Measurements from ENCODE around the gene TFCP2.
"Not testable (repeated sequence)": the region's sequence is repeated elsewhere in the genome, so short reads cannot be mapped to it uniquely, and the experiment has no call there.

Gene TFCP2, protein sequence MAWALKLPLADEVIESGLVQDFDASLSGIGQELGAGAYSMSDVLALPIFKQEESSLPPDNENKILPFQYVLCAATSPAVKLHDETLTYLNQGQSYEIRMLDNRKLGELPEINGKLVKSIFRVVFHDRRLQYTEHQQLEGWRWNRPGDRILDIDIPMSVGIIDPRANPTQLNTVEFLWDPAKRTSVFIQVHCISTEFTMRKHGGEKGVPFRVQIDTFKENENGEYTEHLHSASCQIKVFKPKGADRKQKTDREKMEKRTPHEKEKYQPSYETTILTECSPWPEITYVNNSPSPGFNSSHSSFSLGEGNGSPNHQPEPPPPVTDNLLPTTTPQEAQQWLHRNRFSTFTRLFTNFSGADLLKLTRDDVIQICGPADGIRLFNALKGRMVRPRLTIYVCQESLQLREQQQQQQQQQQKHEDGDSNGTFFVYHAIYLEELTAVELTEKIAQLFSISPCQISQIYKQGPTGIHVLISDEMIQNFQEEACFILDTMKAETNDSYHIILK

DNA sequence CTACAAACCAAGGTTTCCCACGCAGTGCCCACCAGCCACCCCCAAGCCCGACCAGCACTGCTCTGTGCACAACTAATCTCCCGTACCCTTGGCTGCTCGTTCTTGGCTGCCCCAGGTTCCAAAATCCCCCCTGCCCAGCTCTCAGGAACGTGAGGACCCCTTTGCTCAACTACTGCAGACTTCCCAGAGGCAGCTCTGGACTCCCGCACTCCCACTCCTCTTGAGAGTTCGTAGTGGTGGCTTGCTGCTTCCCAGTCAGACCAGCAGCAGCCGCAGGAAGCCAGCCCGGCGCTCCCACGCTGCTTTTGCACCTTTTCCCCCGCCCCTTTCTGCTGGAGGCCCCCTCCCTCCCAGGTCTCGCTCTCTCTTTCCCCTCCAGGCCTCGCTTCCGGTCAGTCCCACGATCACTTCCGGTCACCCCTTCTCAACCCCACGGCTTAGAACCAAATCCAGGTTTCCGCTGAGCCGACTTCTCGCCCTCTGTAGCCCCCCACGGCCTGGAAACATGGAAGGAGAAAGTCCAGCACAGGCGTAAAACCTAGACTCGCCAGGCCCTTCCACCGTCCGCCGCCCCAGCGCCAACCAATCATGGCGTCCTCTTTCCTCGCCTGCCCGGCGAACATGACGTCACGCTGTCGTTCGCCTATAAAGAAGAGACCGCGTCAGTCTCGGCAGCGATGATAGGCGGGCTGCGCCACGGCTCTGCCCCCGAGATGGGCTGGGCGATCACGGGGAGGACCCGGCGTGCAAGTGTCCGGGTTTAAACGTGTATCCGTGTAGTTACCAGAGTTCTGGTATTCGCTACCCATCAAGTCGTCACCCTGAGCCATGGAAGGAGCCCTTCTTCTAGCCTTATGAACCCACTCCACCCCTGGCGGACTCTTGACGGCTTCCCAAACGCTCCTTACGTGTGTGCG, at the start of gene TFCP2:
Gene TFCP2 (minus strand): TSS at position 621 of the 917 bp plus-strand sequence. CDS start 713 bp downstream, outside the sequence.
- peak; percentile 82 to 93 (median 87) for DNase-seq (ENCODE audit: low read depth in 3 of 3)

DNA sequence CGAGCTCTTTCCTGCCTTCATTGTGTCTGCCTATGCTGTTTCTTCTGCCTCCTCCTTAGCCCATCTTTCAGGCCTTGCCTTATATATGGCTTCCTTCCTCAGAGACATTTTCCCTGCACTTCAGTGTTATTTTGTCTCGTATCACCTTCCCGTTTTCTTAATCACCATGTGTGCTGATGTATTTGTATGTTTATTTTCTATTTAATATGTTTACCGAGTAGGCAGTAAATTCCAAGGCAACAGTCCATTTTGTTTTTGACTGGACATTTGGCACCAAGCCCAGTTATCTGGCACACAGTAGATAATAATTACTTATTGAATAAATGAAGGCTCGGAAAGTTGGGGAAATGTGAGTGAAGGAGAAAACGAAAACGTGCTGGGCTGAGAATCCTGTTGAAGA, 49.5 kb upstream of the TFCP2 start:
- no peak for DNase-seq (ENCODE audit: low read depth in 3 of 3)

DNA sequence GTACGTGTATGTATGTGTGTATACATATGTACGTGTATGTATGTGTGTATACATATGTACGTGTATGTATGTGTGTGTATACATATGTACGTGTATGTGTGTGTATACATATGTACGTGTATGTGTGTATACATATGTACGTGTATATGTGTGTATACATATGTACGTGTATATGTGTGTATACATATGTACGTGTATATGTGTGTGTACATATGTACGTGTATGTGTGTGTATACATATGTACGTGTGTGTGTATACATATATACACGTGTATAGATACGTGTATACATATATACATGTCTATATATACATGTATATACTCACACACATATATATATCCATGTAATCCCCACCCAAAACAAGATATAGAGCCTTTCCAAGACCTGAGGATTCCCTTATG, 46.9 kb upstream of the TFCP2 start:
- DNase-seq (ENCODE audit: low read depth in 3 of 3), result not testable (repeated sequence)

DNA sequence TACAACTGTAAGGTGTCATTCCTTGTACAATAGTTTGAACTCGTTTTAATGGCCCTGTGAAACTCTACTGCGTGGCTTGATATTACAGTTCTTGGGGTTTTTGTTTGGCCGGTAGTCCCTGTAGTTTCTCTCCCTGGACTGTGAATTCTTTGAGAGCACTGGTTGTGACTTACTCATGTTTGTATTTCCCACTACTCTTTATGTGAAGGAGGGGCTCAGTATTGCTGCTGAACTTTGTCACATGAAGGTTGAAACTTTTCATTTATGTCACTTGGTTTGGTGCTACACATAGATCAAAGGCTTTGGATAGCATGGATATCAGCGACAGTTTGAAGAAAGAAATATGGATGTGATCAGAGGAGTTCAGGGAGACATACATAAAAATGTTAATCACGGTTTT, 46.4 kb upstream of the TFCP2 start:
- DNase-seq (ENCODE audit: low read depth in 3 of 3), result no peak

DNA sequence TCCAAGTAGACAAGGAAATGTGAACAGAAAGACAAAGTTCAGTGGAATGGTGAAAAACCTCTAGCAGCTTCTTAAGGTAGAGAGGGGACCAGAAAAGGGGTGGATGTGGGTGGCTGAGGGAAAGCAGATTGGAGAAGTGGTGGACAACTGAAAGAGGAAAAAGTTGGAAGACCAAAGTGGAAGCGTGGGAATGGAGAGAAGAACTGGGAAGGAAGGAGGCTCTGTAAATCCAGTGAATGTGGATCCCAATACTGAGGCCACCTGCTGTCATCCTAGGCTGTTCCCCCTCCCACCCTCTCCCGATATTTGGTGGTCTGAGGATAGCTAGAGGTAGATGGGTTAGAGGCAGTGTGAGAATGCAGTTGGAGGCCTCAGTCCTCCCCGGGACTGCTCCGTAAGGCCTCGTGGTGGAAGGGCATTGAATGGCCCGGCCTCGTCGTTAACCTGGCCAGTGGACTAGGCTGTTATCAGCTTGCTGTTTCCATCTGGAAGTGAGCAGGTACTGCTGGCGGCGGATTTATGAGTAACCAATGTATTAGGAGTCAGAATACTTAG, 45.7 kb upstream of the TFCP2 start:
- no peak for DNase-seq (ENCODE audit: low read depth in 3 of 3)

DNA sequence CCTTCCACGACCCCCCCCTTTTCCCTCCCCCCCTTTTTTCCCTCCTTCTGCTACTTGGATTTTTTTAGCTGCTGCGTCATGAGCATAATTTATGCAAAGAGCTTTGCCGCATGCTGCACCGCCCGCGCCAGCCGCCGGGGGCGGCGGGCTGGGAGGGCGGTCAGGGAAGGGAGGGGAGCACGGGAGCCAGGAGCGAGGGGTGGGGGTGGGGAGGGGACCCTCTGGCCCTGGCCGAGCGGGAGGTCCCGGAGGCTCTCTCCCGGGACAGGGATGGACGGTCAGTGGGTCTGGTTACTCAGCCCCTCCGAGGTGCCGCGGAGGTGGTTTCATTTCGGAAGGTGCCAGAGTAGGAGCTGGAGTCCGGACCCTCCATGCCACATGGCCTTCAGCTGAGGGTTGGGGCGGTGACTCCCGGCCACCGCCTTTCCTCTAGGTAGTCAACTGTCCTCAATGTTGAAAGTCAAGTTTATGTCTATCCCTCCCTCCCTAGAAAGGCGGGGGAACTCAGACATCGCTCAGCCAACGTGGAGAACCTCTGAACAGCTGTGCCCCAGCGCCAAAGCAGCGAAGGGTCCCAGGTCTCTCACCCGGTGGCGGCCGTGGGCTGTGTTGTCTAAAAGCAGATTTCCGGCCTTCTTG, 45.2 kb upstream of the TFCP2 start, which contains the start of gene POU6F1:
Gene POU6F1 (minus strand): TSS at position 95 of the 639 bp plus-strand sequence. CDS start 11,226 bp downstream, outside the sequence.
- DNase-seq (ENCODE audit: low read depth in 3 of 3), result peak; percentile 31 to 61 (median 39)

DNA sequence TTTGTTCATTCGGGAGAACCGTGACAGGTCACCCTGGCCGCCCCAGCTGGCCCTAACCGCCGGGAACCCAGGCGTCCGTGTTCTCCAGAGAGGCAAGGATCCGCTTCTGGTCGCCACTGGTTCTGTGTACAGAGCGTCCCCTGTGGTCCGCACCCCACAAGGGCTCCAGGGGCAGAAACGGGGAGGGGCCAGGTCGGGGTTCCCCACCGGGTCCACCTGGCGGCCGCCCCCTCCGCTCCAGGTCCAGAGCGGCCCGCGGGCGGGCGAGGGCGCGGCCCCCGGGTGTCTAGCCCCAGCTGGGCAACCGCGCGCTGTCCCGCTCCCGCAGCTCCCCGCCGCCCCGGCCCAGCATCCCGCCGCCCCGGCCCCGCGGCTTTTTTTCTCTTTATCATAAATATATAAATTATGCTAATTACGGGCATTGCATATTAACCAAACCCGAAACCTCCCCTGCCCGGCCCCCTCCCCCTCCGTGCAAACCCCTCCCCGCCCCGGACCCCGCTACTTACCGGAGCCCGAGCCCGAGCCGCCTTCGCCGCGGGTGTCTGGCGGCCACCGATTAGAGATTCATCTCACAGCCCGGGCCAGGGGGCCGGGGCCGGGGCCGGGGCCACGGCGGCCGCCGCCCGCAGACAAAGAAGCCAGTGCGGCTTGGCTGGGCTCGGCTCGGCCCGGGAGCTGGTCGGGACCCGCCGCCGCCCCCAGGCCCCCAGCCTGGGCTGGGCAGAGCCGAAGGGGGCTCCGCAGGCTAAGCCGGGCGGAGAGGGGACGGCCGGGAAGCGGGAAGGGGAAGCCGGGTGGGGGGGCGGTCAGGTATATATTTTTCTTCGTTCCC, 44.4 kb upstream of the TFCP2 start:
- DNase-seq (ENCODE audit: low read depth in 3 of 3), result no peak

DNA sequence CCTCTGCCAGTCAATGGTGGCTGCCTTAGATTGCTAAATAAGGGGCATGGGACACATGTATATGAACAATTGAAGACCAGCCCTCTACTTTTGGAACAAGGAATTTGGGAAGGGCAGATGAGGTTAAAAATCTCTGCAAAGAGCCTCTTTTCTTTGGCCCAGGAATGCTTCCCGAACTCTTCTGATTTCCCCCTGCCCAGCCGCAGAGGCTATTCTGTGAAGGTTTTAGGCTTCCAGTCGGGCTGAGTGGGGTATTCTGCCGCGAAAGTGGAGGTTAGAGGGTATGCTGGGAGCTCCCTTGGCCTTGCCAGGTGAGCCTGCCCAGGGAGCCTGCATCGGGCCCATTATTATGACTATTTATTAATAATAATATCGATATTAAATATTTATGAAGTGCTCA, 43.7 kb upstream of the TFCP2 start:
- no peak for DNase-seq (ENCODE audit: low read depth in 3 of 3)

DNA sequence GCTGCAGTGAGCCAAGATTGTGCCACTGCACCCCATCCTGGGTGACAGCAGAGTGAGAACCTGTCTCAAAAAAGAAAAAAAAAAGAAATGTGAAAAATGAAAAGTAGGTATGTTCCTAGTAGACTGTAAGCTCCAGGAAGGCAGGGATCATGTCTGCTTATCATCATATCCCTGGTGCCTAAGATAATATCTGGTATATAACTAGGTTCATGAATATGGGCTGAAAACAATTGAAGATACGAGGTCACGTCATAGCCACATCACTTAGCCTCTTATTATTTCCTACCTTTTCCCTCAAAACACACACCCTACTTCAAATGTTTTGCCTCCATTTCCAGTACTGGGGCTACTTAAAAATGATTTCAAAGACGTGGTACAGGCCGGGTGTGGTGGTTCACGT, 42.0 kb upstream of the TFCP2 start:
- DNase-seq (ENCODE audit: low read depth in 3 of 3), result no peak

DNA sequence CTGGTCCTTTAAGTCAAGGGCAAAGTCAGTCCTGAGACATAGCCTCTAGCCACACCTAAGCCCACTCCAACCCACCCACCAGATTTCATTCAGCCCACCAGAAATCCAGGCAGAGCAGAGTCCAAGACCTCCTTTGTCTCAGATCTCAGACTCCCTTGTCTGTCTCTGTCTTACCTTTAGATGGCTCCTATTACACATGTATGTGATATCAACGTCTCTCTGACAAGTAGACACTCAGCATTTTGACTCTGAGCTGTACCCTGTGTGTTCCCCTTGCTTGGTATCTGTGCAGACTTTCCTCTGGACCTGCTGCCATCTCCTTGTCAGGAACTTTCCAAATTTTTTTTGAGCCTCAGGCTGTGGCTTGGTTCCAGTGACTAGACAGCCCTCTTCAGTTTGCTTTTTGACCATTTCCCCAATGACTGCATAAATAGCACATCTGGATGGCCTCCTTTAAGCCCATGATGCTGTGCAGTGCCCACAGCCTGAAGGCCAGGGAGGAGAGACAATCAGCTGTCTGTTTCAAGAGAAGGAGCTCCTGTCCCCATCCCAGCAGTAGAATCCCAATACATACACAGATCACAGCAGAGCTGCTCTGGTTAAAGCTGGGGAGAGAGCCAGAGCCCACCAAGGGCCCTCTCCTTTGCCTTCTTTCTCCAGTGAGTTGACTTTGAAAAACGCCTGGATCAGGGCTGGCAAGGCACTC, 37.9 kb upstream of the TFCP2 start:
- no peak for DNase-seq (ENCODE audit: low read depth in 3 of 3)

DNA sequence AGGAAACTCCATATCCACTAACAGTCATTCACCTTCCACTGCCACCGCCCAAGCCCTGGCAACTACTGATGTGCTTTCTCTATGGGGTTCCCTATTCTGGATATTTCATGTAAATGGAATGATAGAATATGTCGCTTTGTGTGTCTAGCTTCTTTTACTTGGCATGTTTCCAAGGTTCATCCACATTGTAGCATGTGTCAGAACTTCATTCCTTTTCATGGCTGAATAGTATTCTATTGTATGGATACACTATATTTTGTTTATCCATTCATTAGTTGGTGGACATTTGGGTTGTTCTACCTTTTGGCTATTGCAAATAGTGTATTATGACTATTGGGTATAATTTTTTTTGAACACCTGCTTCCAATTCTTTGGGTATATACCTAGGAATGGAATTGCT, 36.3 kb upstream of the TFCP2 start:
- no peak for DNase-seq (ENCODE audit: low read depth in 3 of 3)

DNA sequence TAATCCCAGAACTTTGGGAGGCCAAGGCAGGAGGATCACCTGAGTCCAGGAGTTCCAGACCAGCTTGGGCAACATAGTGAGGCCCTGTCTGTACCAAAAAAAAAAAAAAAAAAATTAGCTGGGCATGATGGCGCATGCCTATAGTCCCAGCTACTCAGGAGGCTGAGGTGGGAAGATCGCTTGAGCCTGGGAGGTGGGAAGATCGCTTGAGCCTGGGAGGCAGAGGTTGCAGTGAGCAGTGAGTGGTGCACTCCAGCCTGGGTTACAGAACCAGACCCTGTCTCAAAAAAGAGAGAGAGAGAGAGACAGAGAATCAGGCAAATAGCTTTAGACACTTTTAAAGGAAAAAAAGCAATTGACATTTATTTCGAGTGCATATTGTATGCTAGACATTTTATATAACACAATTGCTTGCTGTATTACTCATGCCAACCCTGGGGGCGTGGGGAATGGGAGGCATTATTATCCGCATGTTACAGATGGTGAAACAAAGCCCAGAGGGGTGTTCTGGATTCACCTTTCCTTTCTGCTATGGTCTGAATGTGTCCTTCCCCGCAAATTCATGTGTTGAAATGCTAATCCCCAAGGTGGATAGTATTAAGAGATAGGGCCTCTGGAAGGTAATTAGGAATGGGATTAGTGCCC, 35.2 kb upstream of the TFCP2 start:
- DNase-seq (ENCODE audit: low read depth in 3 of 3), result no peak

DNA sequence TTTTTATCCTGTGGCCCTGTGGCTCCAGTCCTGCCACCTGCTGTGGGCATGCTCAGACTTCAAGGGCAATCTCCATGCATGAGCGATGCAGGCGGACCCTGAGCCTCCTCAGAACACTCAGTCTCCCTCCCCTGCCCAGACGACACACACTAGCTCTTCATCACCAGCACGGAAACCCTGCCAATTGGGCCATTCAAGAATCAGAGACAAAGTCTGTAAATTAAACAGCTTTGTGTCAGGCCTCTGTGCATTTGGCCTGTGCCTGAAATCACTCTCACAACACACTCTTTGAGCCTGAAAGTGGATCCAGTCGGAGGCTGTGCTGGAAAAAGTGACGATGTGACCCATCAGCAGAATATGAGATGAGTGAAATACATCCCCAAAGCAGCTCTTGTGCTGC, 32.4 kb upstream of the TFCP2 start:
- no peak for DNase-seq (ENCODE audit: low read depth in 3 of 3)

DNA sequence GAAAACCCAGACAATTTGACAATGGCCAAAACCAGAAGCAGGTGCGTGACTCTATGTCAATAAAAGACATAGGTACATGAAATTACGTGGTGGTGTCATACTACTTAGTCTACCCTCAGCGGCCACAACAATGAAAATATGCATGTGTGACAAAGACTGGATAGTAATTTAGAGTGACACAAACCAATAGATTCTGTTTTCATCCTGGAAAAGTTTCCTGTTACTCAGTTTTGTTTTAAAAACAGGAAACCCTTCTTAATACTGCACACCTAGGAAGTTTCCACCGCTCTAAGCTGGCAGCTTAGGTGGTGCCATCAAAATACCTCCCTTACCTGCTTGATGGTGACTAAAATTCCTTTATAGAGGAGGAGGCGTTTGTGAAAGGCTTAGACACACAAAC, 29.8 kb upstream of the TFCP2 start:
- DNase-seq (ENCODE audit: low read depth in 3 of 3), result no peak

DNA sequence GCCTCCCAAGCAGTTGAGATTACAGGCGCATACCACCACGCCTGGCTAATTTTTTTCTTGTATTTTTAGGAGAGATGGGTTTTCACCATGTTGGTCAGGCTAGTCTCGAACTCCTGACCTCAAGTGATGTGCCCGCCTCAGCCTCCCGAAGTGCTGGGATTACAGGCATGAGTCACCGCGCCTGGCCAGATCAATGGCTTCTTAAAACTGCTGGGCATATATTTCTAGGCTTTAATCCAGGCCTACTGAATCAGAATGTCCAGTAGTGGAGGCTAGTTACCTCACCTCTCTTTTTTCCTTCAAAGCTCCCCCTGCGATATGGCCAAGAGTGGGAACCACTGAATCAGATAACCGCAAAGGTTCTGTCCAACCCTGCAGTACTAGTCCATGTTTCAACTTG, 27.9 kb upstream of the TFCP2 start:
- no peak for DNase-seq (ENCODE audit: low read depth in 3 of 3)

DNA sequence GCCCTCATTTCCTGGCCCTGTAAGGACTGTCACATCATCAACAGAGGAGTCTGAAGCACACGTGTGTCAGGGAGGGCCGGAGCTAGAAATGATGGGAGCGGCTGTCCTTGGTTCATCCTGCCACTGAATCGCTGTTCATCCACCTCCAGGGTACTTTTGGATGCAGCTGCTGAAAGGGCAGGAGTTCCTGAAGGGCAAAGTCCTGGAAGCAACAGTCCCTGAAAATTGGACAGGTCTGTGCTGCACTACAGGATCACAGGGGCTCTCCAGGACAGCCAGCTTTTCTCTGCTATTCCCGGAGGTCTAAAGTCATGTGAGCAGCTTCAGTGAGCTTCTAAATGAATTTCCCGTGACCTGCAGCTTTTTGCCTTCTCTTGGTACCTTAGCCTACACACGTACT, 27.2 kb upstream of the TFCP2 start:
- DNase-seq (ENCODE audit: low read depth in 3 of 3), result no peak

DNA sequence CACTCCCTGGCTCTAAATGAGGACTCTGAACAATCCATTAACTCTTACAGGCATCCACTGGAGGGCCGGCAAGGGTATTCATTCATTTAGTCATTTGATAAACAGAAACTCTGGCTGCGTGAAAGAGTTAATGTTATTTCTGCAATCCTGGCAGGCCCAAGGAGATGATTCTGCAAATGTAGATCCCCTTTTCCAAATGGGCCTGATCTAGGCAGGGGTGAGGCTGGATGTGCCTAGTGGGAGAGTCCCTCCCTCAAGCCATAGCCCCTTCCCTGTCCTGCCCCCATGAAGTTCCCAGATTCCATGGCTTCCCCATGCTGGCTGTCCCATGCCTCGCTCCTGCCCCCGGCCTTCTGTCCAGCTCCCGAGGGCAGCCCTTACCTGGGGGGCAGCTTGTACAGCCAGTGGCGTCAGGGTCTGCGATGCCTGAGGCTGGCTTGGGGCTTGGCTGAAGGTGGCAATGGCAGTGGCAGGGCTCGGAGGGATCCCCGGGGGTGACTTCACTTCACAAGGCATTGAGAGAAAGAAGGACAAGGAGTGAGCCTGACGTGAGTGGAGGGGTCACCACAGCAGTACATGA, 26.5 kb upstream of the TFCP2 start:
- no peak for DNase-seq (ENCODE audit: low read depth in 3 of 3)

DNA sequence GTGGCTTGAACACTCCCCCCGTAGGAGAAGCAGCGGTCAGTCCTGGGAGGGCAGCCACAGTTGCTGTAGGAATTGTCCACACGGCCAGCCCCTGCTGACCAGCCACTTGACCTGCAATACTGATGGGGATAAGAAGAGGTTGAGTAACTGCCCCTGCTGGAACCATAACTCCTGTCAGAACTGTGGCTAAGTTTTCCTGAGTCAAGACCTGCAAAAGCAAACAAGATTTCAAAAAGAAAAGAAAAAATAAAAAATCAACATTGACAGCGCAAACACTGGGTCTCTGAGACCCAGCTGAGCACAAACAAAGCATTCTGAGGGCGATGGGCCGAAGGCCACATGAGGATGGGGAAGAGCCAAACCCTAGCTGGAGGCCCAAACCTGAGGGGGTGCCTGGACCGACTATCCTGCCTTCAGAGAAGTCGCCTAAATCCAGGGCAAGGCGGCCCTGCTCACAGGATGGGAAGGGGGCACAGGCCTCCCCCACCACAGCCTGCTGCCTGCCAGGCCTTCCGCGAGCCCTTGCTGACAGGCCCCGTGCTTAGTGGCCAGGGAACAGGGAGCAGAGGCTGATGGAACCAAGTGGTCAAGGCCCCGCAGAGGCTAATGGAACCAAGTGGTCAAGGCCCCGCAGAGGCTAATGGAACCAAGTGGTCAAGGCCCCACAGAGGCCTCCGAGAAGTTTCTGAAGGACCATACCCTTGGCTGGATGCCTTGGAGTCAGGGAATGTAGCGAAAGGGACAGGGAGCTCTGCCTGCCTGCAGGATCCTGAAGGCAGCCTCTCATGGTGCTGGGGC, 25.8 kb upstream of the TFCP2 start:
- DNase-seq (ENCODE audit: low read depth in 3 of 3), result no peak
